Calu3 (cell line): ENCODE measurements around the gene NAV2. TPM values are rescaled to one million over a fixed set of nuclear protein-coding genes. Genes with fewer than 3 reads are reported as not detected.

Experiments used
- BruUV-seq: library from RNA; stranded (reverse); fragments of 400-500 nt; replicated peaks from 2 replicates; lab custom pipeline; 2021; lab: Mats Ljungman, UMichigan
- CTCF ChIA-PET: fragments of 300-600 bp; sonication (Branson Sonifier 250); formaldehyde crosslinking; loops from one replicate; lab custom pipeline; 2022; ENCODE audit warnings: antibody characterized with exemption; lab: Charles Lee
- DNase-seq: peaks from one replicate; pipeline ENCODE4 v3.0.0; 2022
- H3K27ac Mint-ChIP-seq: one replicate; pipeline ENCODE4 v1.8.0; 2022; ENCODE audit warnings: mixed read lengths; ENCODE audit not compliant: unreplicated experiment
- H3K27me3 Mint-ChIP-seq: one replicate; pipeline ENCODE4 v1.8.0; 2022; ENCODE audit warnings: mixed read lengths; ENCODE audit not compliant: unreplicated experiment
- H3K36me3 Mint-ChIP-seq: one replicate; pipeline ENCODE4 v1.8.0; 2022; ENCODE audit warnings: mild to moderate bottlenecking, moderate library complexity, mixed read lengths; ENCODE audit not compliant: insufficient read depth, unreplicated experiment
- H3K4me1 Mint-ChIP-seq: one replicate; pipeline ENCODE4 v1.8.0; 2022; ENCODE audit warnings: mild to moderate bottlenecking, low read depth, mixed read lengths; ENCODE audit not compliant: unreplicated experiment
- H3K4me3 Mint-ChIP-seq: one replicate; pipeline ENCODE4 v1.8.0; 2022; ENCODE audit warnings: mild to moderate bottlenecking, low read depth, moderate library complexity, mixed read lengths; ENCODE audit not compliant: unreplicated experiment
- H3K9me3 Mint-ChIP-seq: one replicate; pipeline ENCODE4 v1.8.0; 2022; ENCODE audit warnings: low read depth, mixed read lengths; ENCODE audit not compliant: unreplicated experiment
- CTCF ChIP-seq: fragments of 200-600 bp; IDR thresholded peaks from one replicate; pipeline ENCODE4 v1.8.0; 2022; ENCODE audit warnings: antibody characterized with exemption; ENCODE audit not compliant: unreplicated experiment
- intact Hi-C: fragments of 100-400 bp; cut with micrococcal nuclease; formaldehyde crosslinking; loops from one replicate; pipeline ENCODE4 v1.10.0; 2022; ENCODE audit not compliant: unreplicated experiment
- total RNA-seq: library from RNA; stranded (reverse); gene quantifications from 2 replicates; pipeline ENCODE4 v1.2.3, GENCODE V29; 2022

Gene NAV2
- total RNA-seq, 1 experiment from 2014 or later: 21.4 TPM

DNA sequence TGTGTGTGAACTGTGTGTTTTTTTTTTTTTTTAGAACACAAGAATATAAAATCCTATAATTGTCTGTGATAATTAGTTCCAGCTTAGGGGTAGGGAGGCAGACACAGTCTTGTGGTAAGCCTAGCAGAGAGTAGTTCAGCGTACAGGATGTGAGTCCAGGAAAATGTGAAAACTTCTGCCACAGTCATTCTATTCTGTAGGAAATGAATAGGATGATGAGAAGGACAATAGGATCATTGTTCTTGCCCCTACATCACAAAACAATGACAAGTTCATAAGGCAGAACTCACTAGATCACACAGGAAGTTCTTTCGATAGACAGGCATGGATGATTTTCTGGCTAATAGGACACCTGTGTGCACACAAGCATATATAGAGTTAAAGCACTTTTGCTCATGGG lies 132.2 kb downstream of the NAV2 start:
- Mint-ChIP-seq H3K9me3 (no peaks in the 10 kb centered on the region), H3K36me3 (no peaks in the 10 kb centered on the region), H3K4me3 (no peak overlapping the region), H3K4me1 (peaks cover 11% of the 10 kb centered on the region), H3K27ac (peak overlapping the region; percentile 42), H3K27me3 (no peaks in the 10 kb centered on the region)
- intact Hi-C loops: no loop called here
- no TSS peak for BruUV-seq
- TF ChIP-seq CTCF: no peak
- CTCF ChIA-PET: no interaction called here
- DNase-seq: no peak

DNA sequence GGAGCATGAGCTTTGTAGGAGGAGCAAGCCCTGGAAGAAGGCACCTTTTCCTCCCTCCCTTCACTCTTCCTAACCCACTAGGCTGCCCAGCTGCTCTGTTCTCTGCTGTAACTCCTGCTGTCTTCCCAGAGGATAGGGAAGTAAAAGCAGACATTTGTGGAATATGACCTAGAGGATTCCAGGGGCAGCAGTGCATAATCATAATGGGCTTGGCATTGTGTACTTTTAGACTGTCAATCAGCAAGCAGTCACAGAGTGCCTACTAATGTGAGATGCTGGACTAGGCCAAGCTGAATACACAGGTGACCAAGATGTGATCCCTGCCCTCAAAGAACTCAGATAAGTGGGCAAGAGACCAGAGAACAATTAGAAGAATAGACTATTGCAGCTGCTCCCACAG lies 133.0 kb downstream of the NAV2 start:
- Mint-ChIP-seq H3K36me3 (no peaks in the 10 kb centered on the region), H3K27ac (no peak overlapping the region), H3K27me3 (no peaks in the 10 kb centered on the region), H3K9me3 (no peaks in the 10 kb centered on the region), H3K4me1 (peaks cover 11% of the 10 kb centered on the region), H3K4me3 (no peak overlapping the region)
- BruUV-seq: no TSS peak
- DNase-seq: no peak
- TF ChIP-seq CTCF: no peak
- intact Hi-C loops: no loop called here
- CTCF ChIA-PET: no interaction called here

GRCh38 chr11:19846654-19847305 lies 134.1 kb downstream of the NAV2 start:
- Mint-ChIP-seq H3K27me3 (no peaks in the 10 kb centered on the region), H3K9me3 (no peaks in the 10 kb centered on the region), H3K4me3 (no peak overlapping the region), H3K27ac (no peak overlapping the region), H3K36me3 (no peaks in the 10 kb centered on the region), H3K4me1 (peaks cover 11% of the 10 kb centered on the region)
- CTCF ChIA-PET: no interaction called here
- BruUV-seq: no TSS peak
- no peak for DNase-seq
- no peak for TF ChIP-seq CTCF
- intact Hi-C loops: no loop called here

- intact Hi-C loops: no loop called here
- Mint-ChIP-seq H3K4me3 (no peak overlapping the region), H3K36me3 (no peaks in the 10 kb centered on the region), H3K27ac (no peak overlapping the region), H3K4me1 (peaks cover 11% of the 10 kb centered on the region), H3K9me3 (no peaks in the 10 kb centered on the region), H3K27me3 (no peaks in the 10 kb centered on the region)
- no peak for DNase-seq
- CTCF ChIA-PET: no interaction called here
- TF ChIP-seq CTCF: no peak
- no TSS peak for BruUV-seq
Observed at GRCh38 chr11:19848219-19848618, 135.6 kb downstream of the NAV2 start.
